Right ventricle myocardium inferior (tissue), 1 donor: ENCODE results near the gene PCDHGA1. TPM values are rescaled to one million over a fixed set of nuclear protein-coding genes. Genes with fewer than 3 reads are reported as not detected.

ENCODE experiments used
- ATAC-seq: fragments of 200-7000 bp; cut with Tn5 transposase; one replicate; pipeline ENCODE4 v1.9.1; 2020; ENCODE audit warnings: mild to moderate bottlenecking, moderate library complexity
- DNase-seq: peaks from one replicate; pipeline ENCODE4 v3.0.0; 2021; ENCODE audit errors: missing footprints
- intact Hi-C: fragments of 100-400 bp; cut with DNase I; formaldehyde crosslinking; loops from one replicate; pipeline ENCODE4 v1.11.0; 2022
- total RNA-seq: library from RNA; stranded (reverse); fragmentation: NEBNext Ultra II Directional; extraction: Animal tissue kit (Norgen Biotek cat#: 25700); gene quantifications from one replicate; pipeline ENCODE4 v1.2.1, GENCODE V29; 2021
- donor health status: DM: no; HTN: yes; CAD: no; lungs with severe emphysema.

The PCDHGA1 gene
- total RNA-seq, 1 donor from 2014 or later, result 3.2 TPM

DNA sequence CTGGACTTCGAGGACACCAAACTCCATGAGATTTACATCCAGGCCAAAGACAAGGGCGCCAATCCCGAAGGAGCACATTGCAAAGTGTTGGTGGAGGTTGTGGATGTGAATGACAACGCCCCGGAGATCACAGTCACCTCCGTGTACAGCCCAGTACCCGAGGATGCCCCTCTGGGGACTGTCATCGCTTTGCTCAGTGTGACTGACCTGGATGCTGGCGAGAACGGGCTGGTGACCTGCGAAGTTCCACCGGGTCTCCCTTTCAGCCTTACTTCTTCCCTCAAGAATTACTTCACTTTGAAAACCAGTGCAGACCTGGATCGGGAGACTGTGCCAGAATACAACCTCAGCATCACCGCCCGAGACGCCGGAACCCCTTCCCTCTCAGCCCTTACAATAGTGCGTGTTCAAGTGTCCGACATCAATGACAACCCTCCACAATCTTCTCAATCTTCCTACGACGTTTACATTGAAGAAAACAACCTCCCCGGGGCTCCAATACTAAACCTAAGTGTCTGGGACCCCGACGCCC, 146.8 kb downstream of the PCDHGA1 start:
- no peak for DNase-seq
- ATAC-seq, result no peak
- intact Hi-C loops, result loop anchor here (5.0 kb wide), 1 partner anchor 45 kb away; the partner anchor contains the start of gene PCDHGA12

DNA sequence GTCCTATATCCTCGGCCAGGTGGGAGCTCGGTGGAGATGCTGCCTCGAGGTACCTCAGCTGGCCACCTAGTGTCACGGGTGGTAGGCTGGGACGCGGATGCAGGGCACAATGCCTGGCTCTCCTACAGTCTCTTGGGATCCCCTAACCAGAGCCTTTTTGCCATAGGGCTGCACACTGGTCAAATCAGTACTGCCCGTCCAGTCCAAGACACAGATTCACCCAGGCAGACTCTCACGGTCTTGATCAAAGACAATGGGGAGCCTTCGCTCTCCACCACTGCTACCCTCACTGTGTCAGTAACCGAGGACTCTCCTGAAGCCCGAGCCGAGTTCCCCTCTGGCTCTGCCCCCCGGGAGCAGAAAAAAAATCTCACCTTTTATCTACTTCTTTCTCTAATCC, 147.5 kb downstream of the PCDHGA1 start:
- no peak for DNase-seq
- no peak for ATAC-seq
- intact Hi-C loops, result loop anchor here (5.0 kb wide), 1 partner anchor 46 kb away; the partner anchor contains the start of gene PCDHGA12

DNA sequence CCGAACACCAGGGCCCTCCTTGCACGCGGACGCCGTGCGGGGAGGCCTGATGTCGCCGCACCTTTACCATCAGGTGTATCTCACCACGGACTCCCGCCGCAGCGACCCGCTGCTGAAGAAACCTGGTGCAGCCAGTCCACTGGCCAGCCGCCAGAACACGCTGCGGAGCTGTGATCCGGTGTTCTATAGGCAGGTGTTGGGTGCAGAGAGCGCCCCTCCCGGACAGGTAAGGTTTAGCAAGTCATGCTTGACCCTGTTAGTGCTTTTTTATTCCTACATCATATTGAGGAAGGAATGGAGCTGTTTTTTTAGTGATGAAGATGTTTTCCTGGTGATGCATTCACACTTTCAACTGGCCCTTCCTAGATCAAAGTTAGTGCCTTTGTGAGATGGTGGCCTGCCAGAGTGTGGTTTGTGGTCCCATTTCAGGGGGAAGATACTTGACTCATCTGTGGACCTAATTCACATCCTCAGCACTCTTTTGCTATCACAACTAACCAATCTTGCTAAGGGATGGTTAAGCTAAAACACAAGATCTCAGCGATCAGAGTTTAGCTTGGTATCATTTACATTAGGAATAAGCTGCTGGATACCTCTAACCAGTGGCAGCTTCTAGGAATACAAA, 148.1 kb downstream of the PCDHGA1 start:
- intact Hi-C loops, result loop anchor here (5.0 kb wide), 1 partner anchor 46 kb away; the partner anchor contains the start of gene PCDHGA12
- DNase-seq (no peak), ATAC-seq (no peak)

DNA sequence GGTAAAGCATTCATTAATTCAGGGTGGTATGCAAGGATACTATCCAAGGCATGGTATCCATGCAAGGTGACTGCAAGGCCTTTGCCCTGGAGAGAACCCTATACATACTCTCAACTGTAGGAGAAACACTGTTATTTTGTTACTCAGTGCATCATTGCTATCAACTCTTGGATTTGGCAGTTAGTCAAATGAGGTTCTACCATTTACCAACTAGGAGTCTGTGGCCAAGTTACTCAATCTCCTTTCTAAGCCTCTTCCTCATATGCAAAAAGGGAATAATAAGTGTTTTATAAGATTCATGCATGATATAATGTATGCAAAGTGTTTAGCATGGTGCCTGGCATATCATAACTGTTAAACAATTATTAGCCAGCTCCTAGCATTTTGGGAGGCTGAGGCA, 149.5 kb downstream of the PCDHGA1 start:
- DNase-seq (no peak), ATAC-seq (no peak)
- intact Hi-C loops, result loop anchor here (5.0 kb wide), 1 partner anchor 47 kb away; the partner anchor contains the start of gene PCDHGA12

DNA sequence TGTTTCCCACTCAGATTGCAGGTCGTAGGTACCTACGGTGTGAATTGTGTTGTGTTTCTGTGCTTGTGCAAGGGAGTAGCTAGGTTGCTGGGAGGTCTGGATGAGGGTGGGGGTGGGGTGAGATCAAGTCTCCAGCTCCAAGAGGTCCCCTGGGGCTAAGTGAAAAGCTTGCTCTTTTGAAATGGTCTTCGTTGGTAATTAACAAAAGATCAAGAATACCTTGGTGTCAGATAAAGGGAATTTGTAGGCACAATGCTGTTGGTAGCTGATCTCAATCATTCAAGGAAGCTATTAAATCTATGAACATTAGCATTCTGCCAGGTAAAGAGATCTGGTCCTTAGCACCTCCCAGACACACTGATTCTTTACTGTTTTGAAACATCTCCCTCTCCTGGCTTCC, 153.6 kb downstream of the PCDHGA1 start:
- ATAC-seq (no peak), DNase-seq (no peak)
- intact Hi-C loops, result no loop called here

DNA sequence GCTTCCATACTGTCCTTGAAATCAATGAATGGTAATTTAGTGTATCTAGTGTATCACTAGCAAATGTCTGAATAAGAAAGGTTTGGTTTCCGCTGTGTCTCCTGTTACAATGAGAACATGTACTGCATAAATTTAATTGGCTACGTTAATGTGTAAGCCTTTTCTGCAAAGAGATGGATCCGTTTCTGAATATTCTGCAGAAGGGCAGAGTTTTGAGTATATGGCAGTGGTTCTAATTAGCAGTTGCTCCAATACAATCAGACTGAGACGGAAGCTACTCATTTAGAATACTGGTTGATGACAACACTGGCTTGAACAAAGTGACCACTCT, 154.0 kb downstream of the PCDHGA1 start:
- ATAC-seq (no peak), DNase-seq (no peak)
- intact Hi-C loops, result no loop called here

DNA sequence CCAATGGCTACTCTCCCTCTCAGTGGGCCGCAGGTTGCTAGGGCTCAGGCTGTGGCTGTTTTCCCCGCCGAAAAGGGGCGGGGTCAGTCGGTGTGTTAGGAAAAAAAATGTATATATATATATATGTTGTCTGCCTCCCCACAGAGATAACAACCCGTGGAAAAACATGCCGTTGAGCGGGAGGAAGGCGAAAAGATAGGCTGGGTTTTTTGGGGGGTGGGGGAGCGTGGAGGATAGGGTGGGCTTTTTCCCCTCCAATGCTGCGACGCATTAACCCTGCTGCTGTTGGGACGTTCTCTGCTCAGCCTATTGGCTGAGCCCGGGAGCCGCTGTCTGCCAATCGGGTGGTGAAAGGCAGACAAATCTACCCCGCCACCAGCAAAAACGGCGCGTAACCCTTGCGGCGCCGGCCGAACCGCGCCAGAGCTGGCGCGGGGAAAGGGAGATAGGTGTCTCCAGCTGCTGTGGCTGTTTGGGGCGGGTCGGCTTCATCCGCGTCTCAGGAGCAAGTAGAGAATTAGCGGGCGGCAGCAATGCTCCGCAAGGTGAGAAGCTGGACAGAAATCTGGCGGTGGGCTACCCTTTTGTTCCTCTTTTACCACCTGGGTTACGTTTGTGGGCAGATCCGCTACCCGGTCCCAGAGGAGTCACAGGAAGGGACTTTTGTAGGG, 154.5 kb downstream of the PCDHGA1 start, which contains the start of gene PCDHGC4:
Gene PCDHGC4 (plus strand): TSS at position 390 of the 671 bp plus-strand sequence. CDS start 144 bp downstream, at position 534.
- intact Hi-C loops, result no loop called here
- DNase-seq, result no peak
- peak; percentile 21 for ATAC-seq

DNA sequence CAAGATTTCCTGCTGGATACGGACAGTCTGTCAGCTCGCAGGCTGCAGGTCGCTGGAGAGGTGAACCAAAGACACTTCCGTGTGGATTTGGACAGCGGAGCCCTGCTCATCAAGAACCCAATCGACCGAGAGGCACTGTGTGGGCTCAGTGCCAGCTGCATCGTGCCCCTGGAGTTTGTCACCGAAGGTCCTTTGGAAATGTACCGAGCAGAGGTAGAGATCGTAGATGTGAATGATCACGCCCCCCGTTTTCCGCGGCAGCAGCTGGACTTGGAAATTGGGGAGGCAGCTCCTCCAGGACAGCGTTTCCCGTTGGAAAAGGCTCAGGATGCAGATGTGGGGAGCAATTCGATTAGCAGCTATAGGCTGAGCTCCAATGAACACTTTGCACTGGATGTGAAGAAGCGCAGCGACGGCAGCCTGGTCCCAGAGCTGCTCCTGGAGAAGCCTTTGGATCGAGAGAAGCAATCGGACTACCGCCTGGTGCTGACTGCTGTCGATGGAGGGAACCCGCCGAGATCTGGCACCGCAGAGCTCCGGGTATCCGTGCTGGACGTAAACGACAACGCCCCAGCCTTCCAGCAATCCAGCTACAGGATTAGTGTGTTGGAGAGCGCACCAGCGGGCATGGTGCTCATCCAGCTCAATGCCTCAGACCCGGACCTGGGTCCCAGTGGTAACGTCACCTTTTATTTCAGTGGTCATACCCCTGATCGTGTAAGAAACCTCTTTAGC, 155.2 kb downstream of the PCDHGA1 start:
- ATAC-seq (no peak), DNase-seq (no peak)
- intact Hi-C loops, result no loop called here

DNA sequence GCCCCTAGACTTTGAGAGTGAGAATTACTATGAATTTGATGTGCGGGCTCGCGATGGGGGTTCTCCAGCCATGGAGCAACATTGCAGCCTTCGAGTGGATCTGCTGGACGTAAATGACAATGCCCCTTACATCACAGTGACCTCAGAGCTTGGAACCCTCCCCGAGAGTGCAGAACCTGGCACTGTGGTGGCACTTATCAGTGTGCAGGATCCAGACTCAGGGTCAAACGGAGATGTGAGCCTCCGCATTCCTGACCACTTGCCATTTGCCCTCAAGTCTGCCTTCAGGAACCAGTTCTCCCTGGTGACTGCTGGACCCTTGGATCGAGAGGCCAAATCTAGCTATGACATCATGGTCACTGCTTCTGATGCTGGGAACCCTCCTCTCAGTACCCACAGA, 155.8 kb downstream of the PCDHGA1 start:
- ATAC-seq, result no peak
- no peak for DNase-seq
- intact Hi-C loops, result no loop called here

DNA sequence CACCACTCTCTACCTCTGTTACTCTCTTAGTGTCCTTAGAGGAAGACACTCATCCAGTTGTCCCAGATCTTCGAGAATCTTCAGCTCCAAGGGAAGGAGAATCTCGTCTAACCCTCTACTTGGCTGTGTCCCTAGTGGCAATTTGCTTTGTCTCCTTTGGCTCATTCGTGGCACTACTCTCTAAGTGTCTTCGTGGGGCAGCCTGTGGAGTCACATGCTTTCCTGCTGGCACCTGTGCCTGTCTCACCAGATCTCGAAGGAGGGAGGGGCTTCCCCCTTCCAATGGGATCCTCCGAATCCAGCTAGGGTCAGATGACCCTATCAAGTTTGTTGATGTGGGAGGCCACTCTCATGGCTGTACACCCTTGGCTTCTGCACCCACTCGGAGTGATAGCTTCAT, 156.8 kb downstream of the PCDHGA1 start:
- ATAC-seq (no peak), DNase-seq (no peak)
- intact Hi-C loops, result no loop called here

DNA sequence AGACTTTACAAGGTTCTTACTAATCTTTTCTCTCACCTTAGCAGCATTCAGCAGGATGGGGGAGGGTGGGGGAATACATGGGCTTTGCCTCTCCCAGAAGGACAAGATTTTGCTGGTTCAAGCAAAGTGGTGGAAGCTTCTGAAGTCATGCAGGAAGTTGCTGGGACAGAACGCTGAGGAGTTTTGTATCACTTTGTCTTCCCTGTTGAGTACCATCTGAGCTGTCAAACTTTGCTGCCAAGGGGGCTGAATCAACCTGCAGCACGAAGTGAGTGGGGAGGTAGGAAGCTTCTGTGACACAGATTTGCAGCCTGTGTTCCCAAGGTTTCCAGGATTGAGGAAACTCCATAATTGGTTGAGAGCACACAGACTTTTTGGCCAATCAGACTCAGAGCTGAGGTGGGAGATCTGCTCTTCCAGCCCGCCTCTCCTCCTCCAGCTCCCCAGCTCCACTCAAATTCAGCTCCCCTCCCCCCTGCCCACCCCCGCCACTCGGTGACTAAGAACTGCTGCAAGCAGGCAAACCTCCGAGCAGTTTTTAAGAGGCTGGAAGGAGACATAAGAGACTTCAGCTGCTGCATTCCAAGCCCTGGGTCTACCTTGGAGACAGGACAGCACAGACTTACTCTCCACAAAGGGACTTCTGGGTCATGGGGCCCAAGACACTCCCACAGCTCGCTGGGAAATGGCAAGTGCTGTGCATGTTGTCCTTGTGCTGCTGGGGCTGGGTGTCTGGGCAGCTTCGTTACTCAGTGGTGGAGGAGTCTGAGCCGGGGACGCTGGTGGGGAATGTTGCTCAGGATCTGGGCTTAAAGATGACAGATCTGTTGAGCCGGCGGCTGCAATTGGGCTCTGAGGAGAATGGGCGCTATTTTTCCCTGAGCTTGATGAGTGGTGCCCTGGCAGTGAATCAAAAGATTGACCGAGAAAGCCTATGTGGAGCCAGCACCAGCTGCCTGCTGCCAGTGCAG, 158.6 kb downstream of the PCDHGA1 start, which contains the start of gene PCDHGC5:
Gene PCDHGC5 (plus strand): TSS at position 491 of the 971 bp plus-strand sequence. CDS start 160 bp downstream, at position 651.
- DNase-seq, result no peak
- intact Hi-C loops, result no loop called here
- no peak for ATAC-seq

DNA sequence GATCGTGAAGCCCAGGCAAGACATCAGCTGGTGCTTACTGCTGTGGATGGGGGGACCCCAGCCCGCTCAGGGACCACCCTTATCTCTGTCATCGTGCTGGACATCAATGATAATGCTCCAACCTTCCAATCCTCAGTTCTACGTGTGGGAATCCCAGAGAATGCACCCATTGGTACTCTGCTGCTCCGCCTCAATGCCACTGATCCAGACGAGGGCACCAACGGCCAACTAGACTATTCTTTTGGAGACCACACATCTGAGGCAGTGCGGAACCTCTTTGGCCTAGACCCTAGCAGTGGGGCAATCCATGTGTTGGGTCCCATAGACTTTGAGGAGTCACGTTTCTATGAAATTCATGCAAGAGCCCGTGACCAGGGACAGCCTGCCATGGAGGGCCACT, 159.5 kb downstream of the PCDHGA1 start:
- DNase-seq (no peak), ATAC-seq (no peak)
- intact Hi-C loops, result no loop called here

DNA sequence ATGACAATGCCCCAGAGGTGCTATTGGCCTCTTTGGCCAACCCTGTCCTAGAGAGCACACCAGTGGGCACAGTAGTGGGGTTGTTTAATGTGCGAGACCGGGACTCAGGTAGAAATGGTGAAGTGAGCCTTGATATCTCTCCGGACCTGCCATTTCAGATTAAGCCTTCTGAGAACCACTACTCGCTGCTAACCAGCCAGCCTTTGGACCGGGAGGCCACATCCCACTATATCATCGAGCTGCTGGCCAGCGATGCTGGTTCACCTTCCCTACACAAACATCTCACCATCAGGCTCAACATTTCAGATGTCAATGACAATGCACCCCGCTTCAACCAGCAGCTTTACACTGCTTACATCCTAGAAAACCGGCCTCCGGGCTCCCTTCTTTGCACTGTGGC, 160.0 kb downstream of the PCDHGA1 start:
- ATAC-seq, result no peak
- DNase-seq, result no peak

DNA sequence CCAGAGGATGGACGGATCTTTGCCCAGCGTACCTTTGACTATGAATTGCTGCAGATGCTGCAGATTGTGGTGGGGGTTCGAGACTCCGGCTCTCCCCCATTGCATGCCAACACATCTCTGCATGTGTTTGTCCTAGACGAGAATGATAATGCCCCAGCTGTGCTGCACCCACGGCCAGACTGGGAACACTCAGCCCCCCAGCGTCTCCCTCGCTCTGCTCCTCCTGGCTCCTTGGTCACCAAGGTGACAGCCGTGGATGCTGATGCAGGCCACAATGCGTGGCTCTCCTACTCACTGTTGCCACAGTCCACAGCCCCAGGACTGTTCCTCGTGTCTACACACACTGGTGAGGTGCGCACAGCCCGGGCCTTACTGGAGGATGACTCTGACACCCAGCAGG, 160.5 kb downstream of the PCDHGA1 start:
- intact Hi-C loops, result no loop called here
- ATAC-seq (no peak), DNase-seq (no peak)

More for the DNA sequence above, 160.0 kb downstream of the PCDHGA1 start:
- intact Hi-C loops, result no loop called here

DNA sequence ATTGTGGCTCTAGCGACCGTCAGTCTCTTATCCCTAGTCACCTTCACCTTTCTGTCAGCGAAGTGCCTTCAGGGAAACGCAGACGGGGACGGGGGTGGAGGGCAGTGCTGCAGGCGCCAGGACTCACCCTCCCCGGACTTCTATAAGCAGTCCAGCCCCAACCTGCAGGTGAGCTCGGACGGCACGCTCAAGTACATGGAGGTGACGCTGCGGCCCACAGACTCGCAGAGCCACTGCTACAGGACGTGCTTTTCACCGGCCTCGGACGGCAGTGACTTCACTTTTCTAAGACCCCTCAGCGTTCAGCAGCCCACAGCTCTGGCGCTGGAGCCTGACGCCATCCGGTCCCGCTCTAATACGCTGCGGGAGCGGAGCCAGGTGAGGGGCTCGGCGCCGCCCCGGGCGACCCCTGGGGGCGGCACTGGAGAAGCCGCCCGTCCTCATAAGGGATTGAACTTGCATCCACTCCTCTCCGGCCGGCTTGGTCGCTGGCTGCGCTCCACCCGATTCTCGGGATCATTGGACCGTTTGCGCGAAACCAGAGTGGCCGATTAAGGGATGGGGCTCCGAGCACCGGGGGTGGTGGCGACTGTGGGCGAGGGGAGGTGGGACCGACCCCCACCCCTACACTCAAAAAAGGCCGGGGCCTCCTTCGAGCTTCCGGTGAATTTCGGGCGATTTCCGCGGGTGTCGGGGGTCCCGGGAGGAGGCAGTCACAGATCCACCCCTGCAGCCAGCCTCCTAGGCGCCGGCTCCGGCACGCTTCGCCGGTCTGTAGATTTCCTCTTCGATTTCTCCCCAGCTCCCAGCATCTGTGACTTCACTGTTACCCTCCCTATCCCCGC, 161.2 kb downstream of the PCDHGA1 start:
- no peak for ATAC-seq
- intact Hi-C loops, result no loop called here
- no peak for DNase-seq

DNA sequence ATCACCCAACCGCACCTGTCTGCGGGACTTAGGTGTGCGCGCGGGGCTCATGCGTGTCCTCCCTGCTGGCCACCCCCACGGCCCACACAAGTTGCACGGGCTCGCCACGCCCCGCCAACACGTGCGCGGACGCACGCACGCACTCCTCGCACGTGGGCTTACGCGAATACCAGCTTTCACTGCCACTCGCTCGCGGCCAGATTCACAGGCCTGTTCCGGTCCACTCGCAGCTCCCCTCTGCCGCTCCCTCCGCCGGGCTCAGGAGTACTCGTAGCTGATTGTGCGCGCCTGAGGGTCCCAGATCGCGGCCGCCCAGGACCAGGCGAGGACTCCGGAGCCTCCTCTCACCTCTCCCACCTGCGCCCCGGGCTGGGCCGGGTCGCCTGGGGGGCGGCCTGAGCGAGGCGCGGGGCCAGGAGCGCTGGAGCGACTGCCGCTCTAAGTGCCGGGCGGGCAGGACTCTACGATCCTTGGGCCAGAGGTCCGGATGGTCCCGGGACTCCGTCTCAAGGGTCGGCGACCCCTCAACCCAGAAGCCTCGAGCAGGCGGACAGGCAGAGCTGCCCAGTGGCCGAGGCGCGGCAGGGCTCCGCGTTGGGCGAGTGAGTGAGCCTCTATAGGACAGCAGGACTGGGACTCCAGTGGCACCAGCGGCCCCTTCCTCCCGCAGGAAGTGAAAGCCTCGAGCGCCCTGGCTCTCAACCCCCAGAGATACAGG, 162.0 kb downstream of the PCDHGA1 start:
- intact Hi-C loops, result no loop called here
- DNase-seq, result no peak
- ATAC-seq, result peak; percentile 16
